Hematopoietic multipotent progenitor cell treated with erythropoietin and hydrocortisone succinate and interleukin-3 and kit ligand, for 8 days (in vitro differentiated cells): ENCODE measurements around the gene SLC6A3.

ENCODE experiments used
- DNase-seq: peaks from one replicate; pipeline ENCODE4 v3.0.0-alpha.2; 2015

Gene SLC6A3

GRCh38 chr5:1404062-1404461 is 41.2 kb downstream of the SLC6A3 start:
- DNase-seq: no peak

- DNase-seq: no peak
Observed at GRCh38 chr5:1402611-1403255, 42.5 kb downstream of the SLC6A3 start.

GRCh38 chr5:1401536-1402138 is 43.6 kb downstream of the SLC6A3 start:
- no peak for DNase-seq

GRCh38 chr5:1400936-1401335 is 44.3 kb downstream of the SLC6A3 start:
- no peak for DNase-seq

- DNase-seq: no peak
Observed at GRCh38 chr5:1400211-1400855, 44.9 kb downstream of the SLC6A3 start.

- no peak for DNase-seq
Observed at GRCh38 chr5:1399737-1400136, 45.5 kb downstream of the SLC6A3 start.

GRCh38 chr5:1396293-1396816 is 48.9 kb downstream of the SLC6A3 start:
- DNase-seq: no peak

GRCh38 chr5:1394881-1395860 is 50.1 kb downstream of the SLC6A3 start:
- no peak for DNase-seq

- DNase-seq: no peak
Observed at GRCh38 chr5:1393571-1394501, 51.4 kb downstream of the SLC6A3 start.

- DNase-seq: no peak
Observed at GRCh38 chr5:1392801-1393565, 52.3 kb downstream of the SLC6A3 start.

GRCh38 chr5:1392261-1392660 is 53.0 kb downstream of the SLC6A3 start:
- DNase-seq: no peak

- DNase-seq: no peak
Observed at GRCh38 chr5:1391691-1392090, 53.5 kb downstream of the SLC6A3 start.

- DNase-seq: no peak
Observed at GRCh38 chr5:1390861-1391600, 54.2 kb downstream of the SLC6A3 start.

- no peak for DNase-seq
Observed at GRCh38 chr5:1390333-1390732, 54.9 kb downstream of the SLC6A3 start.

- no peak for DNase-seq
Observed at GRCh38 chr5:1388383-1388967, 56.8 kb downstream of the SLC6A3 start.

- DNase-seq: no peak
Observed at GRCh38 chr5:1387876-1388275, 57.4 kb downstream of the SLC6A3 start.

- no peak for DNase-seq
Observed at GRCh38 chr5:1387059-1387755, 58.0 kb downstream of the SLC6A3 start.

GRCh38 chr5:1386274-1386717 is 58.9 kb downstream of the SLC6A3 start:
- peak; percentile 44 for DNase-seq
